OCI-LY7 (cell line): ENCODE measurements around the gene TNPO2.

Source experiments
- CTCF ChIP-seq: fragments of 200-600 bp; sonication (generic); conservative IDR thresholded peaks from 2 replicates; pipeline ENCODE4 v1.5.1; 2014; ENCODE audit warnings: mild to moderate bottlenecking, antibody characterized with exemption, low read length, moderate library complexity, mixed read lengths
- EZH2phosphoT487 ChIP-seq: fragments of 200-600 bp; sonication (generic); IDR thresholded peaks from 2 replicates; pipeline ENCODE4 v1.6.1; 2018; ENCODE audit warnings: low read depth, borderline replicate concordance, mild to moderate bottlenecking, mixed run types, antibody characterized with exemption, low read length, moderate library complexity, mixed read lengths

- TF ChIP-seq CTCF (no peak), EZH2phosphoT487 (no peak)
Observed at GRCh38 chr19:12711187-12711586, 12.5 kb downstream of the TNPO2 start.
